Stimulated activated CD4-positive, alpha-beta T cell treated with anti-CD3 and anti-CD28 coated beads, Interleukin-15, amount 100 ng/mL, for 1 hour (primary cell): Measurements from ENCODE around the gene SEZ6L.
A peak's percentile ranks its signal among the peaks of the same experiment; 100 is the strongest.

Experiments
- DNase-seq, 2 donors: peaks; one replicate each; pipeline ENCODE4 v3.0.0-alpha.2; 2020; ENCODE audit warnings: low read depth in 1 of 2, low spot score in 1 of 2

Gene SEZ6L

GRCh38 chr22:26416670-26417276 is 247.5 kb downstream of the SEZ6L start:
- DNase-seq: no peak

GRCh38 chr22:26417406-26417805 is 248.1 kb downstream of the SEZ6L start:
- no peak for DNase-seq

- no peak for DNase-seq
These were observed 249.4 kb downstream of the SEZ6L start for GRCh38 chr22:26418620-26419019.

GRCh38 chr22:26426924-26427323 is 257.7 kb downstream of the SEZ6L start:
- DNase-seq: no peak

- DNase-seq: peak; percentile 70 to 72
These were observed 259.5 kb downstream of the SEZ6L start, which contains the start of gene ASPHD2 for GRCh38 chr22:26428515-26429457. Gene ASPHD2 (plus strand): TSS chr22:26429260. CDS start chr22:26433616, 4,356 bp downstream.

GRCh38 chr22:26429458-26430286 is 260.4 kb downstream of the SEZ6L start:
- DNase-seq: no peak

- no peak for DNase-seq
These were observed 261.3 kb downstream of the SEZ6L start for GRCh38 chr22:26430600-26430999.

GRCh38 chr22:26431261-26431995 is 262.2 kb downstream of the SEZ6L start:
- DNase-seq: no peak

- DNase-seq: no peak
These were observed 263.5 kb downstream of the SEZ6L start for GRCh38 chr22:26432619-26433311.
